ENCODE data around the gene CHST12. TPM values are rescaled to one million over a fixed set of nuclear protein-coding genes. Genes with fewer than 3 reads are reported as not detected.
"Not testable (repeated sequence)": the region's sequence is repeated elsewhere in the genome, so short reads cannot be mapped to it uniquely, and the experiment has no call there.

Gene CHST12
- total RNA-seq, 1 experiment from 2014 or later: 12.9 TPM

DNA sequence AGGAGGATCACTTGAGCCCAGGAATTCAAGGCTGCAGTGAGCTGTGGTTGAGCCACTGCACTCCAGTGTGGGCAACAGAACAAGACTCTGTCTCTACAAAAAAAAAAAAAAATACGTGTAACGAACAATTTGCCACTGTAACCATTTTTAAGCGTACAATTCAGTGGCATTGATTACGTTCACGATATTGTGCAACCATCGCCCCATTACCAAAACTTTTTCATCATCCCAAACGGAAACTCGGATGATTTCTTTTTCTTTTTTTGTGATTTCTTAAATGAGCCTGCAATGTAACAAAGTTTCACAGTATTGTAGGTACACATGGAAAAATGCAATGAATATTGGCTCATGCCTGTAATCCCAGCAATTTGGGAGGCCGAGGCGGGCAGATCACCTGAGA lies 63.3 kb downstream of the CHST12 start:
- no peak for TF ChIP-seq EZH2 (IDR thresholded peaks at IDR 0.05; ENCODE audit: low read length, unreplicated experiment)
- no peak for TF ChIP-seq EZH2phosphoT487 (IDR thresholded peaks at IDR 0.05; ENCODE audit: borderline replicate concordance, low read length)
- intact Hi-C loops (cut with micrococcal nuclease): no loop called here
- H3K4me2 ChIP-seq (ENCODE audit: low read length): no peak overlapping the region
- H3K4me3 ChIP-seq (ENCODE audit: low read length): no peak overlapping the region
- H3K9me3 ChIP-seq (ENCODE audit: low read length): no peaks in the 10 kb centered on the region
- no peaks in the 10 kb centered on the region for H4K20me1 ChIP-seq (ENCODE audit: low read length)
- peaks cover 4% of the 10 kb centered on the region; the same call in 1 of the 2 replicates for H3K4me1 ChIP-seq (ENCODE audit: insufficient read depth, low read length)
- no peaks in the 10 kb centered on the region for H3K79me2 ChIP-seq (ENCODE audit: low read length)
- no peaks in the 10 kb centered on the region for H3F3A ChIP-seq (ENCODE audit: low read length, unreplicated experiment)
- no peaks in the 10 kb centered on the region for H3K36me3 ChIP-seq (ENCODE audit: low read depth, low read length)
- POLR2A ChIA-PET (ENCODE audit: unreplicated experiment): no interaction called here
- CTCF ChIA-PET: interaction anchor here (0.8 kb wide), 1 partner anchor 15 kb away, joined by 3 read pairs; no protein-coding TSS in a partner anchor
- H3K9me2 ChIP-seq (replicated peaks; ENCODE audit: low read length): no peaks in the 10 kb centered on the region
- no peak overlapping the region for H3K9ac ChIP-seq (ENCODE audit: low read length)
- H3K27me3 ChIP-seq (ENCODE audit: low read length): no peaks in the 10 kb centered on the region
- ATAC-seq (no peak), DNase-seq (no peak)
- no TSS peak for BruUV-seq (replicated peaks)
- H3K27ac ChIP-seq (ENCODE audit: low read length): no peak overlapping the region
- H2AFZ ChIP-seq (ENCODE audit: low read length): no peak overlapping the region

DNA sequence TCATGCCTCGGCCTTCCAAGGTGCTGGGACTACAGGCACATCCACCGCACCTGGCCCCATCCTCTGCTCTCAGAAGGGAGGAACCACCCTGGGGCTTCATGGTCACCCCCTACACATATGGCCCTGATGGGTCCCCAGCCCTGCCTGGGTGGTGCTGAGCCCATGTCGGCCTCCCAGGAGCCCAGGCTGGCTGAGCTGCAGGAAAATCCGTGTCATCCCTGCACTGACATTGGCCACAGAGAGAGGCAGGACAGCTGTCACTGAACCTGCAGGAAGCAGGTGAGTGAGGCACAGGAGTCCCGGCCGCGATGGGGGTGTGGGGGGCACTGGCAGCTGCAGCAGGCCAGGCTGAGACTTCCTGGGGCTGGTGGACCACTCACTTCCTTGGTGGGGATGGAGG lies 64.8 kb downstream of the CHST12 start:
- no peak for ATAC-seq
- Histone ChIP-seq H3K9me3 (ENCODE audit: low read length) (no peaks in the 10 kb centered on the region), H3K79me2 (ENCODE audit: low read length) (no peaks in the 10 kb centered on the region), H3K4me1 (ENCODE audit: insufficient read depth, low read length) (peaks cover 4% of the 10 kb centered on the region; the same call in 1 of the 2 replicates), H2AFZ (ENCODE audit: low read length) (no peak overlapping the region), H4K20me1 (ENCODE audit: low read length) (no peaks in the 10 kb centered on the region), H3F3A (ENCODE audit: low read length, unreplicated experiment) (no peaks in the 10 kb centered on the region), H3K27ac (ENCODE audit: low read length) (no peak overlapping the region), H3K27me3 (ENCODE audit: low read length) (no peaks in the 10 kb centered on the region), H3K9me2 (replicated peaks; ENCODE audit: low read length) (no peaks in the 10 kb centered on the region), H3K36me3 (ENCODE audit: low read depth, low read length) (no peaks in the 10 kb centered on the region), H3K4me3 (ENCODE audit: low read length) (no peak overlapping the region), H3K4me2 (ENCODE audit: low read length) (no peak overlapping the region), H3K9ac (ENCODE audit: low read length) (no peak overlapping the region)
- POLR2A ChIA-PET (ENCODE audit: unreplicated experiment): no interaction called here
- TF ChIP-seq, protein P1, sequence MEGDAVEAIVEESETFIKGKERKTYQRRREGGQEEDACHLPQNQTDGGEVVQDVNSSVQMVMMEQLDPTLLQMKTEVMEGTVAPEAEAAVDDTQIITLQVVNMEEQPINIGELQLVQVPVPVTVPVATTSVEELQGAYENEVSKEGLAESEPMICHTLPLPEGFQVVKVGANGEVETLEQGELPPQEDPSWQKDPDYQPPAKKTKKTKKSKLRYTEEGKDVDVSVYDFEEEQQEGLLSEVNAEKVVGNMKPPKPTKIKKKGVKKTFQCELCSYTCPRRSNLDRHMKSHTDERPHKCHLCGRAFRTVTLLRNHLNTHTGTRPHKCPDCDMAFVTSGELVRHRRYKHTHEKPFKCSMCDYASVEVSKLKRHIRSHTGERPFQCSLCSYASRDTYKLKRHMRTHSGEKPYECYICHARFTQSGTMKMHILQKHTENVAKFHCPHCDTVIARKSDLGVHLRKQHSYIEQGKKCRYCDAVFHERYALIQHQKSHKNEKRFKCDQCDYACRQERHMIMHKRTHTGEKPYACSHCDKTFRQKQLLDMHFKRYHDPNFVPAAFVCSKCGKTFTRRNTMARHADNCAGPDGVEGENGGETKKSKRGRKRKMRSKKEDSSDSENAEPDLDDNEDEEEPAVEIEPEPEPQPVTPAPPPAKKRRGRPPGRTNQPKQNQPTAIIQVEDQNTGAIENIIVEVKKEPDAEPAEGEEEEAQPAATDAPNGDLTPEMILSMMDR (conservative IDR thresholded peaks at IDR 0.05; ENCODE audit: low read depth, low read length): no peak
- TF ChIP-seq EZH2 (IDR thresholded peaks at IDR 0.05; ENCODE audit: low read length, unreplicated experiment): no peak
- CTCF ChIA-PET: interaction anchor here (0.5 to 1.5 kb wide), 7 partner anchors 17 to 84 kb away, joined by 3 to 46 read pairs (median 5); no protein-coding TSS in a partner anchor
- intact Hi-C loops (cut with micrococcal nuclease): no loop called here
- no peak for DNase-seq
- no TSS peak for BruUV-seq (replicated peaks)

DNA sequence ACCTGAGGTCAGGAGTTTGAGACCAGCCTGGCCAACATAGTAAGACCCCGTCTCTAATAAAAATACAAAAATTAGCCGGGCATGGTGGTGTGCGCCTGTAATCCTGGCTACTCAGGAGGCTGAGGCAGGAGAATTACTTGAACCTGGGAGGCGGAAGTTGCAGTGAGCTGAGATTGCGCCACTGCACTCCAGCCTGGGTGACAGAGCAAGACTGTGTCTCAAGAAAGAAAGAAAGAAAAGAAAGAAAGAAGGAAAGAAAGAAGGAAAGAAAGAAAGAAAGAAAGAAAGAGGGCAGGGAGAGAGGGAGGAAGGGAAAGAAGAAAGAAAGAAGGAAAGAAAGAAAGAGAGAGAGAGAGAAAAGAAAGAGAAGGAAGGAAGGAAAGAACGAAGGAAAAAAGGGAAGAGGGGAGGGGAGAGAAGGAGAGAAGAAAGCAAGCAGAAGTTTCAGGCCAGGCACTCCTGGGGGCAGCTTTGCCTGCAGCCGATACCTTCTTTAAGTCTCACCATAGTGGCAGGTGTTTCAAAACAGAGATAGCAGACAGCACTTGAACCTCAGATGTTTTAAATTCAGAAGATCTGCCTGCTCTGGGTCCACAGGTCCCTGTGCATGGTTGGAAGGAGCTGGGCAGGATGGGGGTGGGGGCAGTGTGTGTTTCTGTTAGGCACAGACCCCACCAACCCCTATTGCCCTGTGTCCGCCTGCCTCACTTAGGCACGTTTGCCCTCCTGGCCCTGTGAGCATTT lies 66.2 kb downstream of the CHST12 start:
- DNase-seq; H3K9me2 ChIP-seq (replicated peaks; ENCODE audit: low read length); POLR2A ChIA-PET (ENCODE audit: unreplicated experiment); H3K79me2 ChIP-seq (ENCODE audit: low read length); H3K4me3 ChIP-seq (ENCODE audit: low read length); ATAC-seq; H2AFZ ChIP-seq (ENCODE audit: low read length); H3K9me3 ChIP-seq (ENCODE audit: low read length); H4K20me1 ChIP-seq (ENCODE audit: low read length); H3K4me1 ChIP-seq (ENCODE audit: insufficient read depth, low read length); H3F3A ChIP-seq (ENCODE audit: low read length, unreplicated experiment); H3K27me3 ChIP-seq (ENCODE audit: low read length); H3K27ac ChIP-seq (ENCODE audit: low read length); BruUV-seq (replicated peaks); H3K36me3 ChIP-seq (ENCODE audit: low read depth, low read length); H3K9ac ChIP-seq (ENCODE audit: low read length); H3K4me2 ChIP-seq (ENCODE audit: low read length): not testable (repeated sequence)
- CTCF ChIA-PET: interaction anchor here (0.6 to 1.5 kb wide), 5 partner anchors 13 to 57 kb away, joined by 3 to 46 read pairs (median 7); no protein-coding TSS in a partner anchor
- intact Hi-C loops (cut with micrococcal nuclease): loop anchor here (1.0 kb wide), 1 partner anchor 18 kb away; no protein-coding TSS in a partner anchor
